Ectodermal cell (in vitro differentiated cells): ENCODE results near the gene BCOR. TPM values are rescaled to one million over a fixed set of nuclear protein-coding genes. Genes with fewer than 3 reads are reported as not detected.

Source experiments
- H3K27ac ChIP-seq: 2 replicates; pipeline ENCODE4 v1.7.0; 2013; ENCODE audit warnings: mild to moderate bottlenecking, low read depth, low read length; ENCODE audit not compliant: insufficient read depth, poor library complexity, severe bottlenecking
- H3K27me3 ChIP-seq: 2 replicates; pipeline ENCODE4 v1.7.0; 2013; ENCODE audit warnings: mild to moderate bottlenecking, low read length; ENCODE audit not compliant: insufficient read depth, control insufficient read depth, poor library complexity, severe bottlenecking
- H3K36me3 ChIP-seq: one replicate; pipeline ENCODE4 v1.7.0; 2013; ENCODE audit warnings: low read length; ENCODE audit not compliant: control insufficient read depth, insufficient read depth
- H3K4me1 ChIP-seq: one replicate; pipeline ENCODE4 v1.7.0; 2013; ENCODE audit warnings: low read length; ENCODE audit not compliant: control insufficient read depth, insufficient read depth
- H3K4me3 ChIP-seq: 2 replicates; pipeline ENCODE4 v1.7.0; 2013; ENCODE audit warnings: low read depth, low read length, control low read depth; ENCODE audit not compliant: insufficient read depth
- H3K9me3 ChIP-seq: 2 replicates; pipeline ENCODE4 v1.7.0; 2013; ENCODE audit warnings: mild to moderate bottlenecking, low read length, moderate library complexity; ENCODE audit not compliant: control insufficient read depth
- WGBS, 2 experiments: methylation state at CpG; one replicate each; pipeline ENCODE4 v1.1.7; 2013; ENCODE audit warnings: missing lambda C conversion rate in 2 of 2; 5-methylcytosine and 5-hydroxymethylcytosine counted together
- polyA plus RNA-seq, 4 experiments: library from polyadenylated mRNA; stranded (reverse); fragments of 50-300 nt; gene quantifications; one replicate each; pipeline ENCODE4 v1.2.3, GENCODE V29; 2013

Gene BCOR
- polyA plus RNA-seq (2013, experiment 1 of 4), result 18.1 TPM
- 23.8 TPM for polyA plus RNA-seq (2013, experiment 2 of 4)
- polyA plus RNA-seq (2013, experiment 3 of 4), result 16.4 TPM
- 14.5 TPM for polyA plus RNA-seq (2013, experiment 4 of 4)

DNA sequence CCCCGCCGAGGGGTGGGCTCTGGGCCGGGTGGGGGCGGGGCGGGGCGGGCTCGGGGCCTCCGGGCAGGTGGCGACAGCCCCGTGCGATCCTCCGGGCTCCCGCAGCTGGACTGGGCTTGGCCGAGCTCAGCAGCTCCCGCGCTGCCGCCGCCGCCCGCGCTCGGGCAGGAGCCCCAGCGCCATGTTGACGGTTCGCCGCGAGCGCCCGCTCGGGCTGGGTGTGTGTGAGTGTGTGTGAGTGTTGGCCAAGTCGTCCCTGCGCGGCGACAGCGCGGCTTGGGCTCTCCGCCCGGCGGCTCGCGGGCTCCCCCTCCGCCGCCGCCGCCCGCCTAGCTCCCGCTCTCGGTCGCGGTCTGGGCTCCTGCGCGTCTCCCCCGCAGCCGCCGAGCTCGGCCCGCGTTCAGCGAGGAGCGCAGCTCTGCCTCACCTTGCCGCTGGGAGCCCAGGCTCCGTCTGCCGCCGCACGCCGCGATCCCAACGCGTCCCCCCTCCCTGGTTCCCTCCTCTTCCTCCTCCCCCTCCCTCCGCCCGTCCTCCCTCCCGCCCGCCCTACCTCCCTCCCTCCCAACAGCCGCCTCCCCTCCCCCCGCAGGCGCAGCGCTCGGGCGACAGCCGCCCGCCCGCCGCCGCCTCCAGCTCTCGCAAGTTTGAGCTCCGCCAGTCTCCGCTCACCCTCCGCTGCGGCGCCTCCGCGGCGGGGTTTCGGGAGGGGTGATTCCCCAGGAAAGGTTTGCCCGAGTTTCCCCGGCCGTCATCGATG lies at the start of gene BCOR:
Gene BCOR (minus strand): TSS at position 455 of the 760 bp plus-strand sequence. CDS start 20,029 bp downstream, outside the sequence.
- Histone ChIP-seq H3K27me3 (peaks cover 67% of the 10 kb centered on the region), H3K27ac (no peak within 1 kb of the TSS), H3K36me3 (no peaks in the 10 kb centered on the region), H3K9me3 (no peaks in the 10 kb centered on the region), H3K4me3 (peak within 1 kb of the TSS; percentile 49), H3K4me1 (peaks cover 25% of the 10 kb centered on the region)
- WGBS, 2 experiments, result 0% methylated on average over 92 to 93 of the region's 98 CpGs

- Histone ChIP-seq H3K27ac (no peak overlapping the region), H3K36me3 (no peaks in the 10 kb centered on the region), H3K4me1 (peaks cover 30% of the 10 kb centered on the region), H3K27me3 (peaks cover 73% of the 10 kb centered on the region), H3K9me3 (no peaks in the 10 kb centered on the region), H3K4me3 (no peak overlapping the region)
- 4 to 6% methylated on average over 50 of the region's 50 CpGs for WGBS, 2 experiments
Observed at GRCh38 chrX:40147126-40147952, 49.6 kb upstream of the BCOR start.

- Histone ChIP-seq H3K27ac (no peak overlapping the region), H3K4me1 (peaks cover 30% of the 10 kb centered on the region), H3K4me3 (peak overlapping the region; percentile 35), H3K27me3 (peaks cover 65% of the 10 kb centered on the region), H3K36me3 (no peaks in the 10 kb centered on the region), H3K9me3 (no peaks in the 10 kb centered on the region)
- WGBS, 2 experiments, result 0% methylated on average over 77 of the region's 77 CpGs
Observed at GRCh38 chrX:40146262-40147125, 48.7 kb upstream of the BCOR start.

GRCh38 chrX:40145923-40146261 lies 48.1 kb upstream of the BCOR start:
- no peaks in the 10 kb centered on the region for H3K9me3 ChIP-seq
- H3K27ac ChIP-seq, result no peak overlapping the region
- H3K4me3 ChIP-seq, result peak overlapping the region; percentile 35
- peaks cover 30% of the 10 kb centered on the region for H3K4me1 ChIP-seq
- H3K27me3 ChIP-seq, result peaks cover 59% of the 10 kb centered on the region
- WGBS, 2 experiments, result 0 to 1% methylated on average over 37 of the region's 37 CpGs
- H3K36me3 ChIP-seq, result no peaks in the 10 kb centered on the region

GRCh38 chrX:40145001-40145922 lies 47.5 kb upstream of the BCOR start:
- Histone ChIP-seq H3K27me3 (peaks cover 52% of the 10 kb centered on the region), H3K4me1 (peaks cover 36% of the 10 kb centered on the region), H3K36me3 (no peaks in the 10 kb centered on the region), H3K9me3 (no peaks in the 10 kb centered on the region), H3K4me3 (peak overlapping the region; percentile 35), H3K27ac (no peak overlapping the region)
- WGBS, 2 experiments, result 0% methylated on average over 52 to 54 of the region's 54 CpGs

DNA sequence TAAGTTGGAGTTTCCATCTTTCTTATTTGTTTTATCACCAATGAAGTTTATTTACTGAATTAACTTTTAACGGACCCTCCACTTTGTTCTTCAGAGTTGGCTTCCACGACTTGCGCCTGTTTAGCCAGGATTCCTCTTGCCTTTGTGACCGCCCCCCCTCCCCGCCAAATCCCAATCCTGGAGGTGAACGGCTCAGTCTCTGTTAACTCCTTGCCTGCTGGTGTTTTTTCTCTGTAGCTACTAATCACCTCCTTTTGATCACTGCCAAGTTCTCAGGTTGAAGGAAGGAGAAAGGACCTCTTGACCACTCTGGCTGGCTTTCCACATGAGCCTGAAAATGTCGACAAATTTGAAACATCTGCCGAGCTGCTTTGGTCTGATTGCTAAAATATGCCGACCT lies 46.8 kb upstream of the BCOR start:
- H3K4me1 ChIP-seq, result peaks cover 32% of the 10 kb centered on the region
- no peak overlapping the region for H3K27ac ChIP-seq
- H3K4me3 ChIP-seq, result peak overlapping the region; percentile 35
- 1 to 2% methylated on average over 9 of the region's 9 CpGs for WGBS, 2 experiments
- H3K27me3 ChIP-seq, result peaks cover 46% of the 10 kb centered on the region
- no peaks in the 10 kb centered on the region for H3K36me3 ChIP-seq
- no peaks in the 10 kb centered on the region for H3K9me3 ChIP-seq

- 45 to 57% methylated on average over 3 to 5 of the region's 5 CpGs for WGBS, 2 experiments
- H3K4me1 ChIP-seq, result peaks cover 28% of the 10 kb centered on the region
Observed at GRCh38 chrX:40143987-40144386, 46.2 kb upstream of the BCOR start.

DNA sequence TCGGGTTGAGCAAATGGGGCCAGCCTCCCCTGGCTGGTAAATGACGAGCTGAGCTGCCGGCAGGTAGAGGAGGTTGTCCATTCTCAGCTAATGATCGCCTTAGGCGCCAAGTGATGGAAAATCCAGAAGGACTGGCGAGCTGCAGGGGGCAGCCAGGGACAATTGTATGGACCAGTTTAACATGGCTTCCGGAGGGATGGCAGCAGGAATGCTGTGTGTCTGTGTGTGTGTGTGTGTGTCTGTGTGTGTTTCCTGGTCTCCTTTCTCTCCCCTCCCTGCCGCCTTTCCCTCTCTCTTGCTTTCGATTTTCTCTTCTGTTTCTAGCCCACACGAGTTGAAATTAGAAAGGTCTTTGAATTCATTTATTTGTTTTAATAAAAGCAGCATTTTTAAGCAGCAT lies 45.2 kb upstream of the BCOR start:
- H3K27me3 ChIP-seq, result peaks cover 30% of the 10 kb centered on the region
- H3K4me3 ChIP-seq, result no peak overlapping the region
- peaks cover 18% of the 10 kb centered on the region for H3K4me1 ChIP-seq
- WGBS, 2 experiments, result 42 to 43% methylated on average over 5 to 7 of the region's 10 CpGs
- H3K36me3 ChIP-seq, result no peaks in the 10 kb centered on the region
- no peak overlapping the region for H3K27ac ChIP-seq
- no peaks in the 10 kb centered on the region for H3K9me3 ChIP-seq

More at GRCh38 chrX:40143987-40144386, 46.2 kb upstream of the BCOR start:
- Histone ChIP-seq H3K36me3 (no peaks in the 10 kb centered on the region), H3K9me3 (no peaks in the 10 kb centered on the region), H3K27me3 (peaks cover 40% of the 10 kb centered on the region), H3K27ac (no peak overlapping the region), H3K4me3 (no peak overlapping the region)

DNA sequence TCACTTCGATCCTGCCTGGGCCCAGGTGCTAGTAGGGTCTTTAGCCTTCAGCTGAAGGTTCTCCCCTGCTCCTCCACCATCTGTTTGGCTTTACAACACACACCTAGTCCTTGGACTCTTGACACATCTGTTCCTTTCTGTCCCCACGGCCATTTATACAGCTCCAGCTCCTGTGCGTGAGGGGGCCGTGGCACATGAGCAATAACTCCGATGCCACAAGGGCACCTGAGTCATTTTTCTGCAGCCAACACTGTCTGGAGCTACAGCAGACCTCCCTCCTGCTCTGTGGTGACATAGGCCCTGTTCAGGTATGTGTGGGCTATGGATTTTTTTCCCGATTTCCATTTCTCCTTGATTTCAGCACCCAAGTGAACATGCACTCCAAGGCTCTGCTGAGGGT lies 44.7 kb upstream of the BCOR start:
- no peaks in the 10 kb centered on the region for H3K9me3 ChIP-seq
- no peaks in the 10 kb centered on the region for H3K36me3 ChIP-seq
- 91 to 93% methylated on average over 6 of the region's 6 CpGs for whole genome bisulfite sequencing, 2 experiments
- no peak overlapping the region for H3K27ac ChIP-seq
- H3K27me3 ChIP-seq, result peaks cover 24% of the 10 kb centered on the region
- H3K4me3 ChIP-seq, result no peak overlapping the region
- peaks cover 12% of the 10 kb centered on the region for H3K4me1 ChIP-seq
